HAP-1 (cell line): ENCODE measurements around the gene GNB1.
"Not testable (repeated sequence)": the region's sequence is repeated elsewhere in the genome, so short reads cannot be mapped to it uniquely, and the experiment has no call there.

ENCODE experiments used
- DNase-seq, 2 experiments: peaks; one replicate each; pipeline ENCODE4 v3.0.0-alpha.2; 2016 to 2020; ENCODE audit warnings: low spot score in 2 of 2
- H3K27me3 ChIP-seq: fragments of 250-450 bp; sonication (Bioruptor Pico); 2 replicates; pipeline ENCODE4 v1.5.1; 2020; ENCODE audit warnings: low read depth, mild to moderate bottlenecking, moderate library complexity
- H3K36me3 ChIP-seq: fragments of 250-450 bp; sonication (Bioruptor Pico); replicated peaks from 2 replicates; pipeline ENCODE4 v1.5.1; 2020; ENCODE audit warnings: mild to moderate bottlenecking
- H3K4me1 ChIP-seq: fragments of 250-450 bp; sonication (Bioruptor Pico); 2 replicates; pipeline ENCODE4 v1.5.1; 2020; ENCODE audit warnings: mild to moderate bottlenecking
- H3K4me3 ChIP-seq: fragments of 250-450 bp; sonication (Bioruptor Pico); 2 replicates; pipeline ENCODE4 v1.5.1; 2020; ENCODE audit warnings: mild to moderate bottlenecking, moderate library complexity
- H3K9me3 ChIP-seq: fragments of 250-450 bp; sonication (Bioruptor Pico); 2 replicates; pipeline ENCODE4 v1.5.1; 2020; ENCODE audit warnings: mild to moderate bottlenecking, moderate library complexity
- in situ Hi-C: fragments of 300-500 bp; cut with MboI; formaldehyde crosslinking; loops from 3 replicates; pipeline ENCODE4 v1.14.3; 2020; ENCODE audit warnings: low sequenced_read_pairs, inconsistent platforms, mixed read lengths

Gene GNB1

DNA sequence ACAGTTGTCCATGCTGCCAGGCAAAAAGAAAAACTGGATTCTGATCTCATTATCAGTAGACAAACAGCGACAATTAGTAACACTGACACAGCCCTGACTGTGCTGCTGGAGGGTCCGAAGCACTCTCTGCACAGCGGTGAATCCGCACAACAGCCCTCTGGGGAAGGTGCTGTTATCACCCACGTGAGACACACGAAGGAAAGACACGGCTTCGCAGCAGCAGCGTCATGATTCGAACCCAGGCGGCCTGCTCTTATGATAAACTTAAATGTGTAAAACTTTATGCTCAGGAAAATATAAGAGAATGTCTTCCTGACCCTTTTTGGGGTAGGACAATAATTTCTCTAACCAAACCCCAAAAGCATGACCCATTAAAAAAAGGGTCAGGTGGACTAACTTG, 148.4 kb downstream of the GNB1 start:
- in situ Hi-C loops = loop anchor here (10.0 kb wide), 1 partner anchor 58 kb away; no protein-coding TSS in a partner anchor

DNA sequence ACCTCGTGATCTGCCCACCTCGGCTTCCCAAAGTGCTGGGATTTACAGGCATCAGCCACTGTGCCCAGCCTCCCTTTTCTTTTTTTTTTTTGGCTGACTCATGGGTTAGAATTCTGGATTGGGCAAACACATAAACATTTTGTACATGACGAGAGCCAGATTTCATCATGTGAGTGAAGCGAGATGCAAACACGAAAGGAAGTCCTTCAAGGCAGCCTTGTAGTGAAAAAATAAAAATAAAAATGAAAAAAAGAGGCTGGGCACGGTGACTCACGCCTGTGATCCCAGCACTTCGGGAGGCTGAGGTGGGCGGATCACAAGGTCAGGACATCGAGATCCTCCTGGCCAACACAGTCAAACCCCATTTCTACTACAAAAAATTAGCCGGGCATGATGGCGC, 149.9 kb downstream of the GNB1 start:
- in situ Hi-C loops = loop anchor here (10.0 kb wide), 1 partner anchor 56 kb away; no protein-coding TSS in a partner anchor
- not testable (repeated sequence) for DNase-seq

More for the DNA sequence above, 148.4 kb downstream of the GNB1 start:
- H3K36me3 ChIP-seq, H3K4me1 ChIP-seq, H3K9me3 ChIP-seq, H3K27me3 ChIP-seq, H3K4me3 ChIP-seq, DNase-seq: not testable (repeated sequence)

DNA sequence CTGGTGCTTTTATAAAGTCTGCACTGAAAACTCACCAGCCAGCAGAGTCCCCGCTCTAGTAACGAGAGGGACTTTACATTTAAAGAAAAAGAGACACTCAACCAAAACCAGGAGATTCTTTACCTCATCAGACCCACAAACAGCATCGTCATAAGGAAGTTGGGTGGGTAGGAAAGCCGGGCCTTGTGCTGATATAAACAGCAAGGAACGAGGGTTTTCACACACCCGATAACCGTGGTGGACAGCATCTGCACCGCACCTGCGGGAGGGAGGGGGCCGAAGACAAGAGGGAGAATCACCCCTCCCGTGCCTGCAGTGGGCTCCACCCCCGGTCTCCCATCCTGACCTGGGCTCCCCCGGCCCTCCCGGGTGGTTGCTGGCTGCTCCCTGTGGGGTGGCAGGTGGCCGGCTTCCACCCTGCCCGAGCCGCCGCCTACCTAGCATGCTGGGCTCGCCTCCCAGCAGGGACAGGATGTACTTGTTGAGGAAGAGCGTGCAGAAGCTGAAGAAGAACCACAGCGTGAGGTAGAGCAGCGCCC, 152.0 kb downstream of the GNB1 start:
- DNase-seq, H3K4me3 ChIP-seq, in situ Hi-C loops, H3K36me3 ChIP-seq, H3K4me1 ChIP-seq, H3K27me3 ChIP-seq, H3K9me3 ChIP-seq: not testable (repeated sequence)

More for the DNA sequence above, 149.9 kb downstream of the GNB1 start:
- H3K4me1 ChIP-seq, H3K36me3 ChIP-seq, H3K27me3 ChIP-seq, H3K9me3 ChIP-seq, H3K4me3 ChIP-seq: not testable (repeated sequence)

DNA sequence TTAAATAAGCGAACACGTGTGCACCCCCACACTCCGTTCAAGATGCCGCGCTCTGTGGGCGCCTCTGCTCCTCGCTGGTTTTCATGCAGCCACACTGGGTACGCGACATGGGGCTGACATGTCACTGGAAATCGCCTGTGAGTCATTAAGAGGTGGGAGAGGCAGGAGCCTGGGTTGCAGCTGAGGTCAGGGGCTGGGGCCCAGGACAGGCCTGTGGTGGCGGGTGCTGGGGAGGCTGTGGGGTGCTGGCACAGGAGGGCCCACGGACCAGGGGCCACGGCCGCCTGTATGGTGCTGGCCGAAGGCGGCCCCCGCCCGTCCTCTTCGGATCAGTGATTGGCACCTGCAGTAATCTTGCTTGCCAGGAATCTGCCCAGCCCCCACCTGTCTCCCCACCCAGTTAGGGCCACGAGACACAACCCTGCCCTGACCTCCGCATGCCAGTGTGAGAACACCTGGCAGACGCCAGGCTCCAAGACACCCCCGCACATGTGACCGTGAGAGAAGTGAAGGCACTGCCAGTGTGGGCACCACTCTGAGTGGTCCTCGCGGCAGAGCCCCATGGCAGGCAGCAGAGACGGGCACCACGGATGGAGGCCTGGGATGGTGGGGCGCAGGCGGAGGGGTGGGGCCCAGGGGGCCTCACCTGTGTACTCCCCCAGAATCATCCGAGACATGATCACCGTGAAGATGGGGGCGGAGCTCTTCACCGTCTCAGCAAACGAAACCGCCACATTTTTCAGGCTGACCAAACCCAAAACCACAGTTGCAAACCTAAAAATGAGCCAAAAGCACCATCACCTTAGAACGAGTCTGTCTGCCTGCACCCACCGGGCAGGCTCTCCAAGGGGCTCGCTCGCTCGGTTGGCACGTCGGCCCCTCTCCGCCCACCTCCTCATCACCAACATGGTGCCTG, 153.0 kb downstream of the GNB1 start:
- peak in 1 of 2 experiments; percentile 6 for DNase-seq
- H3K4me3 ChIP-seq, H3K9me3 ChIP-seq, H3K4me1 ChIP-seq, in situ Hi-C loops, H3K27me3 ChIP-seq, H3K36me3 ChIP-seq: not testable (repeated sequence)
